ENCODE measurements around the gene MOCS1. TPM values are rescaled to one million over a fixed set of nuclear protein-coding genes. Genes with fewer than 3 reads are reported as not detected.

MOCS1 gene
- total and polyA plus RNA-seq, 9 of the 15 experiments (the other 6 are each of a cell fraction or from before 2014, with no cell fraction given), result 0.69 to 12.7 (median 8.7) TPM

GRCh38 chr6:39913391-39913916 lies 20.8 kb downstream of the MOCS1 start (continued):
- TF ChIP-seq NKRF (IDR thresholded peaks at IDR 0.05; ENCODE audit: borderline replicate concordance), result no peak
- TF ChIP-seq TAF7 (tag; IDR thresholded peaks at IDR 0.05), result no peak
- no peak for TF ChIP-seq C11orf30 (IDR thresholded peaks at IDR 0.05; ENCODE audit: low read depth)
- TF ChIP-seq ZNF717 (CRISPR knock-in tag; IDR thresholded peaks at IDR 0.05), result no peak
- no peak for TF ChIP-seq ZNF699 (CRISPR knock-in tag; IDR thresholded peaks at IDR 0.05; ENCODE audit: insufficient replicate concordance)
- no peak for TF ChIP-seq CHD2 (IDR thresholded peaks at IDR 0.05; ENCODE audit: low read depth, low read length)

- Histone ChIP-seq H3K79me2 (ENCODE audit: control insufficient read depth, insufficient read depth, low read length) (no peaks in the 10 kb centered on the region), H2AFZ (ENCODE audit: low read depth, low read length) (no peak overlapping the region), H3K4me1 (replicated peaks in 1 of 2; ENCODE audit: control insufficient read depth in 2 of 2, insufficient read depth in 2 of 2, low read length in 2 of 2) (no peaks in the 10 kb centered on the region), H3K4me3 (no peak overlapping the region), H3K9ac (ENCODE audit: insufficient read depth in 1 of 2, low read depth in 2 of 2, low read length in 2 of 2) (no peak overlapping the region), H4K20me1 (replicated peaks; ENCODE audit: control insufficient read depth, insufficient read depth, low read length) (no peaks in the 10 kb centered on the region), H3K36me3 (ENCODE audit: control insufficient read depth, insufficient read depth, low read length) (no peaks in the 10 kb centered on the region; the same call in 2 of the 3 replicates), H3K27ac (ENCODE audit: extremely low read depth, low read depth, low read length) (no peak overlapping the region), H3K27me3 (ENCODE audit: control insufficient read depth in 2 of 2, insufficient read depth in 2 of 2, low read length in 2 of 2) (peaks cover 0 to 16% of the 10 kb centered on the region in 2 experiments; a peak in 2 of 5 replicates), H3K4me2 (ENCODE audit: insufficient read depth, low read length) (no peak overlapping the region), H3K9me3 (replicated peaks; ENCODE audit: control insufficient read depth, insufficient read depth, low read depth, low read length) (no peaks in the 10 kb centered on the region), H3K9me1 (ENCODE audit: control insufficient read depth, insufficient read depth, low read length) (no peaks in the 10 kb centered on the region)
- no TSS peak for BruUV-seq (replicated peaks)
- ChIA-PET CTCF (ENCODE audit: low intra/inter-chr PET ratio) (no interaction called here), POLR2A (interaction anchor here (0.8 to 1.6 kb wide), 2 partner anchors 10 to 18 kb away, joined by 3 to 5 read pairs; no protein-coding TSS in a partner anchor)
- no peak for DNase-seq (ENCODE audit: extremely low read depth in 1 of 4, low spot score in 3 of 4)
- ATAC-seq, result no peak
- FAIRE-seq, result no peak
- 7% methylated on average over 4 of the region's 4 CpGs for WGBS (ENCODE audit: insufficient coverage, low coverage, missing lambda C conversion rate)
- in situ Hi-C loops (cut with MboI) (no loop called here), intact Hi-C loops (cut with micrococcal nuclease) (no loop called here)
- TF ChIP-seq USF1 (CRISPR knock-in tag; IDR thresholded peaks at IDR 0.05), result no peak
- TF ChIP-seq ZNF511 (CRISPR knock-in tag; IDR thresholded peaks at IDR 0.05), result no peak
- TF ChIP-seq ZBTB33 (CRISPR knock-in tag; IDR thresholded peaks at IDR 0.05), result no peak
- no peak for TF ChIP-seq CBX5 (IDR thresholded peaks at IDR 0.05; ENCODE audit: borderline replicate concordance, low read depth)
- TF ChIP-seq PKNOX1 (IDR thresholded peaks at IDR 0.05), result no peak
- TF ChIP-seq ZKSCAN3 (CRISPR knock-in tag; IDR thresholded peaks at IDR 0.05), result no peak
- no peak for TF ChIP-seq ETV1 (tag; conservative IDR thresholded peaks at IDR 0.05; ENCODE audit: low read depth)
- TF ChIP-seq HNRNPUL1 (IDR thresholded peaks at IDR 0.05; ENCODE audit: low read length), result no peak
- TF ChIP-seq PHF20 (IDR thresholded peaks at IDR 0.05; ENCODE audit: partially characterized antibody), result no peak
- TF ChIP-seq RFX7 (CRISPR knock-in tag; IDR thresholded peaks at IDR 0.05), result no peak
- TF ChIP-seq HMG20B (CRISPR knock-in tag; IDR thresholded peaks at IDR 0.05), result no peak
These were observed 21.8 kb downstream of the MOCS1 start for GRCh38 chr6:39912446-39912845.
